Measurements from ENCODE around the gene PLBD2. TPM values are rescaled to one million over a fixed set of nuclear protein-coding genes. Genes with fewer than 3 reads are reported as not detected.

The PLBD2 gene
- total and polyA plus RNA-seq, 9 of the 15 experiments (the other 6 are each of a cell fraction or from before 2014, with no cell fraction given): 2.4 to 37.4 (median 6.0) TPM

- TF ChIP-seq NFXL1 (CRISPR knock-in tag; IDR thresholded peaks at IDR 0.05) (no peak), CGGBP1 (CRISPR knock-in tag; IDR thresholded peaks at IDR 0.05) (no peak), FOXK1 (CRISPR knock-in tag; IDR thresholded peaks at IDR 0.05; ENCODE audit: borderline replicate concordance) (no peak), HNRNPLL (IDR thresholded peaks at IDR 0.05; ENCODE audit: low read depth, low read length, poor library complexity, severe bottlenecking) (no peak), ZNF311 (CRISPR knock-in tag; IDR thresholded peaks at IDR 0.05) (no peak), KDM1A (IDR thresholded peaks at IDR 0.05) (no peak), ZNF668 (CRISPR knock-in tag; IDR thresholded peaks at IDR 0.05) (no peak), ZNF121 (CRISPR knock-in tag; conservative IDR thresholded peaks at IDR 0.05) (peak; percentile 92), ZNF324 (CRISPR knock-in tag; IDR thresholded peaks at IDR 0.05) (no peak), SMARCE1 (IDR thresholded peaks at IDR 0.05) (peak; percentile 81; the same call in 1 of the 2 replicates), HDAC8 (tag; IDR thresholded peaks at IDR 0.05) (no peak), TCF3 (CRISPR knock-in tag; IDR thresholded peaks at IDR 0.05) (no peak), NBN (IDR thresholded peaks at IDR 0.05; ENCODE audit: low read depth) (0 out of 2 replicates have a peak, but pooled peaks have one; percentile 30), ZNF586 (CRISPR knock-in tag; conservative IDR thresholded peaks at IDR 0.05) (no peak), NR2C2 (CRISPR knock-in tag; IDR thresholded peaks at IDR 0.05) (no peak), NR2C2 (tag; IDR thresholded peaks at IDR 0.05) (0 out of 2 replicates have a peak, but pooled peaks have one; percentile 39), ILF3 (IDR thresholded peaks at IDR 0.05; ENCODE audit: borderline replicate concordance) (no peak)
- TF ChIP-seq, protein P1, sequence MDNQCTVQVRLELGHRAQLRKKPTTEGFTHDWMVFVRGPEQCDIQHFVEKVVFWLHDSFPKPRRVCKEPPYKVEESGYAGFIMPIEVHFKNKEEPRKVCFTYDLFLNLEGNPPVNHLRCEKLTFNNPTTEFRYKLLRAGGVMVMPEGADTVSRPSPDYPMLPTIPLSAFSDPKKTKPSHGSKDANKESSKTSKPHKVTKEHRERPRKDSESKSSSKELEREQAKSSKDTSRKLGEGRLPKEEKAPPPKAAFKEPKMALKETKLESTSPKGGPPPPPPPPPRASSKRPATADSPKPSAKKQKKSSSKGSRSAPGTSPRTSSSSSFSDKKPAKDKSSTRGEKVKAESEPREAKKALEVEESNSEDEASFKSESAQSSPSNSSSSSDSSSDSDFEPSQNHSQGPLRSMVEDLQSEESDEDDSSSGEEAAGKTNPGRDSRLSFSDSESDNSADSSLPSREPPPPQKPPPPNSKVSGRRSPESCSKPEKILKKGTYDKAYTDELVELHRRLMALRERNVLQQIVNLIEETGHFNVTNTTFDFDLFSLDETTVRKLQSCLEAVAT (IDR thresholded peaks at IDR 0.05): no peak
- TF ChIP-seq, protein P2, sequence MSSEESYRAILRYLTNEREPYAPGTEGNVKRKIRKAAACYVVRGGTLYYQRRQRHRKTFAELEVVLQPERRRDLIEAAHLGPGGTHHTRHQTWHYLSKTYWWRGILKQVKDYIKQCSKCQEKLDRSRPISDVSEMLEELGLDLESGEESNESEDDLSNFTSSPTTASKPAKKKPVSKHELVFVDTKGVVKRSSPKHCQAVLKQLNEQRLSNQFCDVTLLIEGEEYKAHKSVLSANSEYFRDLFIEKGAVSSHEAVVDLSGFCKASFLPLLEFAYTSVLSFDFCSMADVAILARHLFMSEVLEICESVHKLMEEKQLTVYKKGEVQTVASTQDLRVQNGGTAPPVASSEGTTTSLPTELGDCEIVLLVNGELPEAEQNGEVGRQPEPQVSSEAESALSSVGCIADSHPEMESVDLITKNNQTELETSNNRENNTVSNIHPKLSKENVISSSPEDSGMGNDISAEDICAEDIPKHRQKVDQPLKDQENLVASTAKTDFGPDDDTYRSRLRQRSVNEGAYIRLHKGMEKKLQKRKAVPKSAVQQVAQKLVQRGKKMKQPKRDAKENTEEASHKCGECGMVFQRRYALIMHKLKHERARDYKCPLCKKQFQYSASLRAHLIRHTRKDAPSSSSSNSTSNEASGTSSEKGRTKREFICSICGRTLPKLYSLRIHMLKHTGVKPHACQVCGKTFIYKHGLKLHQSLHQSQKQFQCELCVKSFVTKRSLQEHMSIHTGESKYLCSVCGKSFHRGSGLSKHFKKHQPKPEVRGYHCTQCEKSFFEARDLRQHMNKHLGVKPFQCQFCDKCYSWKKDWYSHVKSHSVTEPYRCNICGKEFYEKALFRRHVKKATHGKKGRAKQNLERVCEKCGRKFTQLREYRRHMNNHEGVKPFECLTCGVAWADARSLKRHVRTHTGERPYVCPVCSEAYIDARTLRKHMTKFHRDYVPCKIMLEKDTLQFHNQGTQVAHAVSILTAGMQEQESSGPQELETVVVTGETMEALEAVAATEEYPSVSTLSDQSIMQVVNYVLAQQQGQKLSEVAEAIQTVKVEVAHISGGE (CRISPR knock-in tag; IDR thresholded peaks at IDR 0.05): no peak
- TF ChIP-seq, protein P3, sequence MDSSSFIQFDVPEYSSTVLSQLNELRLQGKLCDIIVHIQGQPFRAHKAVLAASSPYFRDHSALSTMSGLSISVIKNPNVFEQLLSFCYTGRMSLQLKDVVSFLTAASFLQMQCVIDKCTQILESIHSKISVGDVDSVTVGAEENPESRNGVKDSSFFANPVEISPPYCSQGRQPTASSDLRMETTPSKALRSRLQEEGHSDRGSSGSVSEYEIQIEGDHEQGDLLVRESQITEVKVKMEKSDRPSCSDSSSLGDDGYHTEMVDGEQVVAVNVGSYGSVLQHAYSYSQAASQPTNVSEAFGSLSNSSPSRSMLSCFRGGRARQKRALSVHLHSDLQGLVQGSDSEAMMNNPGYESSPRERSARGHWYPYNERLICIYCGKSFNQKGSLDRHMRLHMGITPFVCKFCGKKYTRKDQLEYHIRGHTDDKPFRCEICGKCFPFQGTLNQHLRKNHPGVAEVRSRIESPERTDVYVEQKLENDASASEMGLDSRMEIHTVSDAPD (CRISPR knock-in tag; IDR thresholded peaks at IDR 0.05): no peak
Measured at GRCh38 chr12:113403435-113404415, 45.3 kb downstream of the PLBD2 start, which contains the start of gene SDS (continued).

All from K562 (cell line).